Mesendoderm (in vitro differentiated cells): Measurements from ENCODE around the gene HOXA6.

Source experiments
- DNase-seq: peaks from one replicate; pipeline ENCODE4 v3.0.0; 2013
- H2AK5ac ChIP-seq: 2 replicates; pipeline ENCODE4 v1.6.1; 2013; ENCODE audit warnings: low read length, inconsistent platforms
- H2BK120ac ChIP-seq: 2 replicates; pipeline ENCODE4 v1.6.1; 2013; ENCODE audit warnings: low read depth, mild to moderate bottlenecking, low read length, moderate library complexity, mixed read lengths
- H2BK15ac ChIP-seq: replicated peaks from 2 replicates; pipeline ENCODE4 v1.6.1; 2013; ENCODE audit warnings: low read depth, mild to moderate bottlenecking, moderate library complexity
- H2BK5ac ChIP-seq: 2 replicates; pipeline ENCODE4 v1.6.1; 2013; ENCODE audit warnings: low read length, inconsistent platforms
- H3K18ac ChIP-seq: 2 replicates; pipeline ENCODE4 v1.6.1; 2013; ENCODE audit warnings: mild to moderate bottlenecking, low read length, mixed read lengths
- H3K23ac ChIP-seq: one replicate; pipeline ENCODE4 v1.6.1; 2013; ENCODE audit warnings: low read length
- H3K27ac ChIP-seq: 2 replicates; pipeline ENCODE4 v1.5.1; 2013; ENCODE audit warnings: low read depth, mild to moderate bottlenecking, inconsistent platforms, low read length, moderate library complexity
- H3K27me3 ChIP-seq: 2 replicates; pipeline ENCODE4 v1.6.1; 2013; ENCODE audit warnings: low read length, control low read depth, mild to moderate bottlenecking, inconsistent platforms; ENCODE audit not compliant: insufficient read depth, poor library complexity
- H3K36me3 ChIP-seq: 2 replicates; pipeline ENCODE4 v1.6.1; 2013; ENCODE audit warnings: low read length, inconsistent platforms; ENCODE audit not compliant: control insufficient read depth, insufficient read depth
- H3K4ac ChIP-seq: one replicate; pipeline ENCODE4 v1.6.1; 2013; ENCODE audit warnings: low read depth, mild to moderate bottlenecking, low read length, moderate library complexity
- H3K4me1 ChIP-seq: 2 replicates; pipeline ENCODE4 v1.6.1; 2013; ENCODE audit warnings: low read depth, low read length, inconsistent platforms; ENCODE audit not compliant: control insufficient read depth
- H3K4me2 ChIP-seq: 2 replicates; pipeline ENCODE4 v1.6.1; 2013; ENCODE audit warnings: low read length
- H3K4me3 ChIP-seq: 2 replicates; pipeline ENCODE4 v1.5.1; 2013; ENCODE audit warnings: mild to moderate bottlenecking, low read length
- H3K56ac ChIP-seq: one replicate; pipeline ENCODE4 v1.6.1; 2013; ENCODE audit warnings: low read length
- H3K79me1 ChIP-seq: 2 replicates; pipeline ENCODE4 v1.6.1; 2013; ENCODE audit warnings: low read length, inconsistent platforms
- H3K79me2 ChIP-seq: 2 replicates; pipeline ENCODE4 v1.6.1; 2013; ENCODE audit warnings: mild to moderate bottlenecking, low read length; ENCODE audit not compliant: control insufficient read depth, insufficient read depth
- H3K9ac ChIP-seq: 2 replicates; pipeline ENCODE4 v1.6.1; 2013; ENCODE audit warnings: low read length, inconsistent platforms
- H4K5ac ChIP-seq: one replicate; pipeline ENCODE4 v1.6.1; 2013; ENCODE audit warnings: low read length
- H4K8ac ChIP-seq: one replicate; pipeline ENCODE4 v1.6.1; 2013; ENCODE audit warnings: low read depth, mild to moderate bottlenecking, control low read depth, low read length, moderate library complexity
- WGBS: extraction: QIAGEN DNeasy Blood & Tissue Kit; methylation state at CpG from one replicate; pipeline ENCODE4 v1.1.7; 2013; ENCODE audit warnings: low lambda C conversion rate, missing lambda C conversion rate; ENCODE audit not compliant: insufficient coverage; ENCODE audit errors: extremely low coverage; 5-methylcytosine and 5-hydroxymethylcytosine counted together

HOXA6 gene

DNA sequence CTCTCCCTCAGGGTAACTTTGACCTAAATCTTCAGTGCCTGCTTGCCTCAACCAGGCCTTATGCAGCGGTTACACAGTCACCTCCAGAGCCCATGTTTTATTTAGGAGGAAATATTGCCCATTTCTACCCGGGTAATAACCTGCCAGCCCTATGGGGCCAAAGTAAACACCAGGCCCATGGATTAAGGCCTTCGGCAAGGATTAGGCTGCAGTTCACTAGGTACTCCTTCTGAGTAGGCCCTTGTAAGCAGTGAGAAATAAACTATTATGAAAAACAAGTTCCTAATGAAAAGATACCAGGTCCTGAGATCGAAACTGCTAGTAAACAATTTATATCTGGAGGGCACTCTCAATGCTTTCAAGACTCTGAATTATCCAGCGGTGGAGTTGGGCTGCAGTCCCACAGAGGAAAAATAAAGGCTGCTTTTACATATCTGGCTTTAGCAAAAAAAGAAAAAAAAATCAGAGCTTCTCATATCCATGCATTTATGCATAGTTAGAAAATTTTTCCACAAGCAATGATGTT, 30.3 kb upstream of the HOXA6 start:
- Histone ChIP-seq H3K4ac (no peak overlapping the region), H3K4me3 (no peak overlapping the region), H2BK5ac (no peak overlapping the region), H2BK15ac (no peak overlapping the region), H3K79me1 (no peaks in the 10 kb centered on the region), H3K27ac (no peak overlapping the region), H3K36me3 (no peaks in the 10 kb centered on the region), H3K56ac (no peak overlapping the region), H4K8ac (no peak overlapping the region), H3K18ac (no peak overlapping the region), H3K9ac (no peak overlapping the region), H3K23ac (no peak overlapping the region), H3K4me1 (no peaks in the 10 kb centered on the region), H3K27me3 (peaks cover 93% of the 10 kb centered on the region), H2AK5ac (no peak overlapping the region), H3K79me2 (no peaks in the 10 kb centered on the region), H4K5ac (no peak overlapping the region), H2BK120ac (no peak overlapping the region), H3K4me2 (no peak overlapping the region)
- no peak for DNase-seq
- no CpG with 5 or more reads among the region's 5 CpGs for WGBS

DNA sequence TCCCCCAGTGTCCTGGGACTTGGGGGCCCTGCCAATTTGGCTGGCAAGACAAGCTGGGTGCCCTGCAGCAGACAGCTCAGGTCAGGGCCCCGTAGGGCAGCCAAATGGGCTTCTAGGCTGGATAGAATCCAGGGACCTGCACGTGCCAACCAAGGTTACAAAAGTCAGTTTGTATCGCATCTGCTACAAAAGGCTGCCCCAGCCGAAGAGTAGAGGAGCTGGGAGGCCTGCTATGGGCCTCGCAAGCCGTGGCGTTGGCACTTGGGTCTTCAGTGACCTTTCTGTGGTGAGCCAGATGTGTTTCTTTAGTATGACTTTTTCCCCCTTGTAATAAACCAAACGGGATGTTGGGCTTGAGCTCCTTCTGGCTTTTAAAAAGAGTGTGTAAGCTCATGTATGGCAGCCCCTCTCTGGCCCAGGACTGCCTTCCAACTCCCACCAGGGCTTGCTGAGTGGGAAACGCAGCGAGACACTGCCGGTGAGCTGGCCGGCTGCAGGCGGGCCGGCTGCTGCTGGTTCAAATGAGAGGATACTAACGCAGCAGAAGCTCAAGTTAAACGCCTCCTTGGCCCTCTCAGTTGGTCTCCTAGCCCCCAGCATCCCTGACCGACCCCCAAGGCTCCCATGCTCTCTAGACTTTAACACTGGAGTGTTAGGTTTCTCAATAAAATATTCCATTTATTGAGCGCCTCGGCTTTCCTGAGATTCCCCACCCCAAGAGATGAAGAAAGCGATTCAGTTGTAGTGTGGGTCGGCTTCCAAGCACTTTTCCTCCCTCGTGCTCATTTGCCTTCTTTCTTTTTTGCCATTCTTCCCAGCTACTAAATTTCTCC, 29.6 kb upstream of the HOXA6 start:
- H3K4me3 ChIP-seq = no peak overlapping the region
- no peak overlapping the region for H3K23ac ChIP-seq
- H4K8ac ChIP-seq = no peak overlapping the region
- H4K5ac ChIP-seq = no peak overlapping the region
- DNase-seq = no peak
- H2AK5ac ChIP-seq = no peak overlapping the region
- H3K27me3 ChIP-seq = peaks cover 93% of the 10 kb centered on the region
- H3K27ac ChIP-seq = no peak overlapping the region
- H2BK15ac ChIP-seq = no peak overlapping the region
- no peaks in the 10 kb centered on the region for H3K4me1 ChIP-seq
- no peaks in the 10 kb centered on the region for H3K79me1 ChIP-seq
- no peak overlapping the region for H3K9ac ChIP-seq
- no peak overlapping the region for H2BK120ac ChIP-seq
- H3K4ac ChIP-seq = no peak overlapping the region
- H3K36me3 ChIP-seq = no peaks in the 10 kb centered on the region
- no peak overlapping the region for H3K18ac ChIP-seq
- no peak overlapping the region for H3K4me2 ChIP-seq
- no peak overlapping the region for H2BK5ac ChIP-seq
- H3K79me2 ChIP-seq = no peaks in the 10 kb centered on the region
- H3K56ac ChIP-seq = no peak overlapping the region
- WGBS = no CpG with 5 or more reads among the region's 22 CpGs

DNA sequence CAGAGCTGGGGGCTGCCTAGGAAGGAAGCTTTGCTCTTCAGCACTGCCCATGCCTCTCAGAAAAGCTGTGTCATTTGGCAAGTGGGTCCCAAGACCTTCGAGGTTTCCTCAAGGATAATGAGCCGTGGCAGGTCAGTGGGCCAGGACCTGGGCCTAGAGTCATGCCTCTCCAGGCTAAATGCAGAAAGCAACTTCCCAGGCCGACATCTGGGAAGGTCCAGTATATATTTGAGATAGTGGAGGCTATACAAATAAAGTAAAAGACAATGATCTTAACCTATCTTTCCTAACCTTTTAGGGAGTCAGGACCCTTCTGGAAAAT, 28.9 kb upstream of the HOXA6 start:
- no peak for DNase-seq

DNA sequence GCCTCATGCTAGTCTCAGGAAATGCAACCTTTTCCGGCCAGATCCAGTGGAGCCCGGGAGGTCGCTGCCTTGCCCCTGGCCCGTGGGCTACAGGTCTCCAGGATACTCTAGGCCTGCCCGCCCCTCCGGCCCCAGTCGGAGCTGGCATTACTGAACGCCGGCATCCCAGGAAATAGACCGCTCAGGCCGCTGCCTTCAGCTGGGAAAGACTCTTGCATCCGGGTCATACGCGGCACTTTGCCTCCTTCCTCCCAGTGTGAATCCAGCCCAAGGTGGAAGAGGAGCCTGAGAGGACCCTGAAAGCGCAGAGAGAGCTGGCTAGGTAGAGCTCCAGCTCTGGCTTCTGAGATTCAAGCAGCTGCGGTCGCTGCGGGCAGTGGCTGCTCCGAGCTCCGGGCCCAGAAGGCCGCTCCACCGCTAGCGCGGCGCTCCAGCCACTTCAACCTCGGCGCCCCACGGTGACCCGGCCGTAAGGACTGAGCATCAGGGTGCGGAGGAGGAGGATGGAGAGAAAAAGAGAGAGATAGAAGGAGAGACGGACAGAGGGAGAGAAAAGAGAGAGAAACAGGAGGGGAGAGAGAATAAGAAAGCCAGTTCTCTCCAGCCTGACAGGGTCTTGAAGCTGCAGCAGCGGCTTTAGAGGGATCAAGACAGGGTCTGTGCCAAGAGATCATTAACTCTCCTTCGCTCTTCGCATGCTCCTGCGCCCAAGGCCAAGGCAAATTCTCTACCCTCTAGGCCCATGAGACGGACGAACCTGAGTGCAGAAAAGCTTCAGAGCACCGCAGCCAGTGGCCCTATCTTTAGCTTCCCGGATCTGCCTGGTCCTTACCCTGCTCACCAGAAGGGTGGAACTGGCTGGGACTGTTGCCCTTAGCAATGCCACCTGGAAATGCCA, 28.3 kb upstream of the HOXA6 start:
- no peak overlapping the region for H3K4ac ChIP-seq
- H2BK15ac ChIP-seq = no peak overlapping the region
- no peak overlapping the region for H3K27ac ChIP-seq
- no peaks in the 10 kb centered on the region for H3K36me3 ChIP-seq
- no peak overlapping the region for H3K18ac ChIP-seq
- no peak overlapping the region for H2BK120ac ChIP-seq
- H3K79me1 ChIP-seq = no peaks in the 10 kb centered on the region
- no peak overlapping the region for H4K8ac ChIP-seq
- H3K4me3 ChIP-seq = no peak overlapping the region
- no peaks in the 10 kb centered on the region for H3K4me1 ChIP-seq
- no peak overlapping the region for H3K4me2 ChIP-seq
- H3K23ac ChIP-seq = peak overlapping the region; percentile 31
- H3K27me3 ChIP-seq = peaks cover 95% of the 10 kb centered on the region
- H4K5ac ChIP-seq = no peak overlapping the region
- H2BK5ac ChIP-seq = no peak overlapping the region
- H3K79me2 ChIP-seq = no peaks in the 10 kb centered on the region
- no peak overlapping the region for H3K9ac ChIP-seq
- H2AK5ac ChIP-seq = no peak overlapping the region
- no peak overlapping the region for H3K56ac ChIP-seq
- no CpG with 5 or more reads among the region's 40 CpGs for WGBS
- no peak for DNase-seq

More for the DNA sequence above, 28.9 kb upstream of the HOXA6 start:
- Histone ChIP-seq H3K79me1 (no peaks in the 10 kb centered on the region), H3K4me3 (no peak overlapping the region), H3K9ac (no peak overlapping the region), H4K5ac (no peak overlapping the region), H3K36me3 (no peaks in the 10 kb centered on the region), H3K4me2 (no peak overlapping the region), H2BK15ac (no peak overlapping the region), H2BK5ac (no peak overlapping the region), H3K79me2 (no peaks in the 10 kb centered on the region), H3K27me3 (peaks cover 93% of the 10 kb centered on the region), H3K27ac (no peak overlapping the region), H3K56ac (no peak overlapping the region), H3K4ac (no peak overlapping the region), H3K4me1 (no peaks in the 10 kb centered on the region), H3K18ac (no peak overlapping the region), H4K8ac (no peak overlapping the region), H2AK5ac (no peak overlapping the region), H3K23ac (peak overlapping the region; percentile 31), H2BK120ac (no peak overlapping the region)
- no CpG with 5 or more reads among the region's 3 CpGs for WGBS

DNA sequence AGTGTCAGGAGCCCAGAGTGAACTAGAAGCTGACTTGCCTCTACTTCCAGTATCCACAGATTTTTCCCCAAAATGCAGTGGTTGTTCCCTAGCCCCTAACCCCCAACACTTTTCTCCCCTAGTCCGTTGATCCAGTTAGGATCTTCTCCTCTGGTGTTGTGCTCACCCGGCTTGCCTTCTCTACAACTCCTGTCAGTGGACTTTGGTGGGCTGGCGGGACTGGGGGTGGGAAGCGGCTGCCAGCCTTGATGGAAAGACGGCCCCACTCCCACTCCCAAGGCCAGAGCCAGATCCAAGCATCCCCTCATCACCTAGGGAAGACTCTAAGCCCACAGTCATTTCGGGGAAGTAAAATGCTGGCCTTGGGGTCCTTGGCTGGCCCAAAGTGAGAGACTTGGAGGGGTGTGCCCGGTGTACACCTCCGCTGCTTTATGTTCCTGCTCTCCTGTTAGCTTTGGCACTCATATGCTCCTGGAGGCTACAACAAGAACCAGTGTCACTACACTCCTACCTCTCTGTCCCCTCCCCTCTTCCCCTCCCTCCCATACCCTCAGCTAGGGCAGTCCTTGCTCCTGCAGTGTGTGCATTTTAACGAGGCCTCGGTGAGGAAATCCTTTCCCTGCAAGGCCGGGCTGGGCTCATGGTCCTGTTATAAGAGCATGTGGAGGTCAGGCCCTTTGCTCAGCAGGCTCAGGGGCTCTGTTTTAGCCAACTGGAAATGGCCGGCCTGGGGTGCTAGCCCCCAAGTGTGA, 27.5 kb upstream of the HOXA6 start:
- Histone ChIP-seq H2AK5ac (no peak overlapping the region), H3K4me2 (no peak overlapping the region), H3K4me3 (no peak overlapping the region), H3K56ac (no peak overlapping the region), H3K18ac (no peak overlapping the region), H3K79me1 (no peaks in the 10 kb centered on the region), H4K5ac (no peak overlapping the region), H3K27ac (no peak overlapping the region), H3K36me3 (no peaks in the 10 kb centered on the region), H2BK5ac (no peak overlapping the region), H3K79me2 (no peaks in the 10 kb centered on the region), H2BK120ac (no peak overlapping the region), H3K4me1 (no peaks in the 10 kb centered on the region), H3K23ac (no peak overlapping the region), H3K9ac (no peak overlapping the region), H3K27me3 (peaks cover 89% of the 10 kb centered on the region), H3K4ac (no peak overlapping the region), H2BK15ac (no peak overlapping the region), H4K8ac (no peak overlapping the region)
- no CpG with 5 or more reads among the region's 12 CpGs for WGBS
- DNase-seq = peak; percentile 52
